Adrenal gland (tissue), 5 donors: ENCODE measurements around the gene CAPS2.

Source experiments
- CTCF ChIP-seq, 6 experiments: fragments of 450-650 bp in 4 of 6; fragments of 200-600 bp in 2 of 6; sonication (generic) in 1 of 6; IDR thresholded peaks; 1 replicate in 5 of 6; 2 replicates in 1 of 6; pipeline versions ENCODE4 v1.5.1 to v1.8.0; 2016 to 2021; ENCODE audit warnings: antibody characterized with exemption in 6 of 6, mild to moderate bottlenecking in 2 of 6, moderate library complexity in 1 of 6
- POLR2A ChIP-seq, 2 donors: fragments of 450-650 bp; IDR thresholded peaks; one replicate each; pipeline ENCODE4 v1.6.1; 2017; ENCODE audit warnings: antibody characterized with exemption in 2 of 2, mild to moderate bottlenecking in 2 of 2, moderate library complexity in 1 of 2
- donor health status: DM: no; HTN: no; CAD: no.

GRCh38 chr12:75308279-75308678 is 21.8 kb downstream of the CAPS2 start:
- no peak for TF ChIP-seq POLR2A (IDR thresholded peaks at IDR 0.05)
- TF ChIP-seq CTCF (IDR thresholded peaks at IDR 0.05): no peak
